Fibroblast of skin of right biceps (primary cell): ENCODE data around the gene FAM124A.

ENCODE experiments used
- DNase-seq: peaks from one replicate; pipeline ENCODE4 v3.0.0-alpha.2; 2013

Gene FAM124A

GRCh38 chr13:51244637-51245405, 22.6 kb downstream of the FAM124A start:
- DNase-seq: no peak

- DNase-seq: no peak
Observed at GRCh38 chr13:51245583-51245982, 23.4 kb downstream of the FAM124A start.

- DNase-seq: no peak
Observed at GRCh38 chr13:51246025-51246417, 23.8 kb downstream of the FAM124A start.

- no peak for DNase-seq
Observed at GRCh38 chr13:51246418-51247277, 24.4 kb downstream of the FAM124A start.

- peak; percentile 23 for DNase-seq
Observed at GRCh38 chr13:51249255-51249654, 27.1 kb downstream of the FAM124A start.

GRCh38 chr13:51249770-51250741, 27.9 kb downstream of the FAM124A start:
- no peak for DNase-seq

- DNase-seq: no peak
Observed at GRCh38 chr13:51251480-51251879, 29.3 kb downstream of the FAM124A start.

- DNase-seq: no peak
Observed at GRCh38 chr13:51252954-51253532, 30.8 kb downstream of the FAM124A start.

- DNase-seq: no peak
Observed at GRCh38 chr13:51255556-51255955, 33.4 kb downstream of the FAM124A start.

GRCh38 chr13:51257187-51257586, 35.0 kb downstream of the FAM124A start:
- no peak for DNase-seq

GRCh38 chr13:51258612-51259548, 36.7 kb downstream of the FAM124A start:
- no peak for DNase-seq

- DNase-seq: no peak
Observed at GRCh38 chr13:51260154-51260553, 38.0 kb downstream of the FAM124A start.

GRCh38 chr13:51261610-51262249, 39.5 kb downstream of the FAM124A start:
- DNase-seq: no peak

GRCh38 chr13:51262501-51263211, 40.5 kb downstream of the FAM124A start:
- DNase-seq: no peak

GRCh38 chr13:51266642-51267041, 44.4 kb downstream of the FAM124A start:
- DNase-seq: no peak

GRCh38 chr13:51267622-51268021, 45.4 kb downstream of the FAM124A start:
- DNase-seq: no peak

GRCh38 chr13:51269039-51269438, 46.8 kb downstream of the FAM124A start:
- peak; percentile 64 for DNase-seq

- no peak for DNase-seq
Observed at GRCh38 chr13:51270623-51271415, 48.6 kb downstream of the FAM124A start.

- DNase-seq: no peak
Observed at GRCh38 chr13:51271528-51272085, 49.4 kb downstream of the FAM124A start.
